PC-3 (cell line): ENCODE measurements around the gene SKOR1. TPM values are rescaled to one million over a fixed set of nuclear protein-coding genes. Genes with fewer than 3 reads are reported as not detected.

ENCODE experiments used
- ATAC-seq: fragments of 200-7000 bp; cut with Tn5 transposase; 2 replicates; pipeline ENCODE4 v1.9.1; 2020; ENCODE audit warnings: mild to moderate bottlenecking, moderate library complexity
- BruUV-seq: library from RNA; stranded (reverse); fragments of 400-500 nt; replicated peaks from 2 replicates; lab custom pipeline; 2021; lab: Mats Ljungman, UMichigan
- CTCF ChIA-PET: fragments of 300-600 bp; sonication (Branson Sonifier 250); formaldehyde crosslinking; loops from one replicate; lab custom pipeline; 2022; ENCODE audit warnings: antibody characterized with exemption; lab: Charles Lee
- POLR2A ChIA-PET: fragments of 300-600 bp; sonication (Branson Sonifier 250); formaldehyde crosslinking; loops from one replicate; lab custom pipeline; 2022; ENCODE audit warnings: antibody characterized with exemption; ENCODE audit not compliant: unreplicated experiment; lab: Charles Lee
- DNase-seq: peaks from one replicate; pipeline ENCODE4 v3.0.0-alpha.2; 2015
- H2AFZ ChIP-seq: fragments of 300-600 bp; sonication (generic); 2 replicates; pipeline ENCODE4 v1.6.0; 2016; ENCODE audit warnings: antibody characterized with exemption, low read length
- H3F3A ChIP-seq: fragments of 300-600 bp; sonication (generic); one replicate; pipeline ENCODE4 v1.6.0; 2017; ENCODE audit warnings: antibody characterized with exemption, low read length, control low read depth, mild to moderate bottlenecking; ENCODE audit not compliant: unreplicated experiment
- H3K27ac ChIP-seq: fragments of 300-600 bp; sonication (generic); 2 replicates; pipeline ENCODE4 v1.5.1; 2016; ENCODE audit warnings: mild to moderate bottlenecking, low read length
- H3K27me3 ChIP-seq: fragments of 300-600 bp; sonication (generic); 2 replicates; pipeline ENCODE4 v1.6.1; 2016; ENCODE audit warnings: low read length, mixed read lengths
- H3K36me3 ChIP-seq: fragments of 300-600 bp; sonication (generic); 2 replicates; pipeline ENCODE4 v1.6.1; 2016; ENCODE audit warnings: low read depth, mixed run types, low read length, mixed read lengths
- H3K4me1 ChIP-seq: fragments of 300-600 bp; sonication (generic); 2 replicates; pipeline ENCODE4 v1.5.1; 2016; ENCODE audit warnings: low read length; ENCODE audit not compliant: insufficient read depth
- H3K4me2 ChIP-seq: fragments of 300-600 bp; sonication (generic); 2 replicates; pipeline ENCODE4 v1.6.0; 2016; ENCODE audit warnings: low read length
- H3K4me3 ChIP-seq: fragments of 300-600 bp; sonication (generic); 2 replicates; pipeline ENCODE4 v1.5.1; 2016; ENCODE audit warnings: mild to moderate bottlenecking, low read length, mixed read lengths
- H3K79me2 ChIP-seq: fragments of 300-600 bp; sonication (generic); 2 replicates; pipeline ENCODE4 v1.6.1; 2017; ENCODE audit warnings: low read length, mixed read lengths
- H3K9ac ChIP-seq: fragments of 300-600 bp; sonication (generic); 2 replicates; pipeline ENCODE4 v1.6.0; 2016; ENCODE audit warnings: mild to moderate bottlenecking, low read length
- H3K9me2 ChIP-seq: fragments of 300-600 bp; sonication (generic); replicated peaks from 2 replicates; pipeline ENCODE4 v1.6.1; 2016; ENCODE audit warnings: mixed run types, low read length, mixed read lengths
- H3K9me3 ChIP-seq: fragments of 300-600 bp; sonication (generic); 2 replicates; pipeline ENCODE4 v1.6.1; 2016; ENCODE audit warnings: low read length, mixed read lengths
- H4K20me1 ChIP-seq: fragments of 300-600 bp; sonication (generic); 2 replicates; pipeline ENCODE4 v1.6.1; 2016; ENCODE audit warnings: low read length, mixed read lengths
- EZH2 ChIP-seq: fragments of 300-600 bp; sonication (generic); IDR thresholded peaks from one replicate; pipeline ENCODE4 v1.6.1; 2017; ENCODE audit warnings: antibody characterized with exemption, mild to moderate bottlenecking, low read length; ENCODE audit not compliant: unreplicated experiment
- EZH2phosphoT487 ChIP-seq: fragments of 300-600 bp; sonication (generic); IDR thresholded peaks from 2 replicates; pipeline ENCODE4 v1.6.1; 2018; ENCODE audit warnings: mild to moderate bottlenecking, antibody characterized with exemption, low read length, borderline replicate concordance
- intact Hi-C: fragments of 100-400 bp; cut with micrococcal nuclease; formaldehyde crosslinking; loops from 2 replicates; pipeline ENCODE4 v1.9.0; 2023
- total RNA-seq: library from RNA; depleted of rRNA; stranded (reverse); fragments of >200 nt; gene quantifications from 2 replicates; pipeline ENCODE4 v1.2.3, GENCODE V29; 2014
- TF ChIP-seq, protein P1 (sequence below): fragments of 300-600 bp; sonication (generic); conservative IDR thresholded peaks from 2 replicates; pipeline ENCODE4 v1.5.1; 2017; ENCODE audit warnings: antibody characterized with exemption, low read depth, mild to moderate bottlenecking, low read length

Gene SKOR1
- total RNA-seq, 1 experiment from 2014 or later: 0.11 TPM

DNA sequence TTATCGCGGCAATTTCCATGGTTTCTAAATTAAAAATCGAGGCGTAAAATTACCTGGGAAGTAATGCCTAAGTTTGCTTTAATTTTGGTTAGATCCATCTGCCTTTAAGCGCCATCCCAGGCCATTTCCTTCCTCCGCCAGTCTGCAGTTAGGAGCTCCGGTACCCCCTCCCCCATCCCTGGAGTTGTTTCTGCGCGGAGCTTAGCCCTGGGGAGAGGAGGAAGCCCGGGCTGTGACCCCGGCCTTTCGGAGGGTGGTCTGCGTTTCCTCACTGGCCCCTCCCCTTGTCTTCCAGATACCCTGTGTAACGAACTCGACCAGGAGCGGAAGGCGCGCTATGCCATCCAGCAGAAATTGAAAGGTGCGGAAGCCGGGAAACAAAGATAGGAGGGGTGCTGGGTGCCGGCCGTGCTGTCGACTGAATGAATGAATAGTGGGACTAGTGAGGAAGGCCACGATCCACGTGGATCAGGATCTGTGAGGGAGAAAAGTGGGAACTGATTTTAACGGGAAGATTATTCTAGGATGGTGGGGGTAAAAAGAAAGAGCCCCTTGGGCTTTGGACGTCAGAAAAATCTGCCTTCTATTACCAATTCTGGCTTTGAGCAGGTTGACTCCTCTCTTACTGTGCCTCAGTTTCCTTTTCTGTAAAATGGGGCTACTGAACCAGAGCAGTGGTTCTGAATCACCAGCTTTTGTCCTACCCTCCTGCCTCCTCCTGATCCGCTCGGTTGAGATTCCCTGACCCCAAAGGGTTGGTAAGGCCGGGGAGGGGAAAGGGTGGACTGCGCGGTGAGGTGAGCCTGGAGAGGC, 7.8 kb downstream of the SKOR1 start:
- TF ChIP-seq, protein P1, sequence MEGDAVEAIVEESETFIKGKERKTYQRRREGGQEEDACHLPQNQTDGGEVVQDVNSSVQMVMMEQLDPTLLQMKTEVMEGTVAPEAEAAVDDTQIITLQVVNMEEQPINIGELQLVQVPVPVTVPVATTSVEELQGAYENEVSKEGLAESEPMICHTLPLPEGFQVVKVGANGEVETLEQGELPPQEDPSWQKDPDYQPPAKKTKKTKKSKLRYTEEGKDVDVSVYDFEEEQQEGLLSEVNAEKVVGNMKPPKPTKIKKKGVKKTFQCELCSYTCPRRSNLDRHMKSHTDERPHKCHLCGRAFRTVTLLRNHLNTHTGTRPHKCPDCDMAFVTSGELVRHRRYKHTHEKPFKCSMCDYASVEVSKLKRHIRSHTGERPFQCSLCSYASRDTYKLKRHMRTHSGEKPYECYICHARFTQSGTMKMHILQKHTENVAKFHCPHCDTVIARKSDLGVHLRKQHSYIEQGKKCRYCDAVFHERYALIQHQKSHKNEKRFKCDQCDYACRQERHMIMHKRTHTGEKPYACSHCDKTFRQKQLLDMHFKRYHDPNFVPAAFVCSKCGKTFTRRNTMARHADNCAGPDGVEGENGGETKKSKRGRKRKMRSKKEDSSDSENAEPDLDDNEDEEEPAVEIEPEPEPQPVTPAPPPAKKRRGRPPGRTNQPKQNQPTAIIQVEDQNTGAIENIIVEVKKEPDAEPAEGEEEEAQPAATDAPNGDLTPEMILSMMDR: no peak
- TF ChIP-seq EZH2 (no peak), EZH2phosphoT487 (no peak)
- H2AFZ ChIP-seq: peak overlapping the region; percentile 78
- DNase-seq (no peak), ATAC-seq (no peak)
- H3K4me2 ChIP-seq: peak overlapping the region; percentile 90
- no peaks in the 10 kb centered on the region for H3K9me2 ChIP-seq
- no peaks in the 10 kb centered on the region for H4K20me1 ChIP-seq
- peak overlapping the region; percentile 63 for H3K4me3 ChIP-seq
- no peaks in the 10 kb centered on the region for H3K9me3 ChIP-seq
- ChIA-PET POLR2A (no interaction called here), CTCF (no interaction called here)
- BruUV-seq: no TSS peak
- intact Hi-C loops: loop anchor here (1.0 to 10.0 kb wide), 3 partner anchors 138 to 376 kb away; no protein-coding TSS in a partner anchor
- no peak overlapping the region for H3K9ac ChIP-seq
- H3K27ac ChIP-seq: no peak overlapping the region
- H3K4me1 ChIP-seq: no peaks in the 10 kb centered on the region; the same call in 1 of the 2 replicates
- no peaks in the 10 kb centered on the region for H3K79me2 ChIP-seq
- no peaks in the 10 kb centered on the region for H3K36me3 ChIP-seq
- H3K27me3 ChIP-seq: peaks cover 16% of the 10 kb centered on the region
- no peaks in the 10 kb centered on the region for H3F3A ChIP-seq

DNA sequence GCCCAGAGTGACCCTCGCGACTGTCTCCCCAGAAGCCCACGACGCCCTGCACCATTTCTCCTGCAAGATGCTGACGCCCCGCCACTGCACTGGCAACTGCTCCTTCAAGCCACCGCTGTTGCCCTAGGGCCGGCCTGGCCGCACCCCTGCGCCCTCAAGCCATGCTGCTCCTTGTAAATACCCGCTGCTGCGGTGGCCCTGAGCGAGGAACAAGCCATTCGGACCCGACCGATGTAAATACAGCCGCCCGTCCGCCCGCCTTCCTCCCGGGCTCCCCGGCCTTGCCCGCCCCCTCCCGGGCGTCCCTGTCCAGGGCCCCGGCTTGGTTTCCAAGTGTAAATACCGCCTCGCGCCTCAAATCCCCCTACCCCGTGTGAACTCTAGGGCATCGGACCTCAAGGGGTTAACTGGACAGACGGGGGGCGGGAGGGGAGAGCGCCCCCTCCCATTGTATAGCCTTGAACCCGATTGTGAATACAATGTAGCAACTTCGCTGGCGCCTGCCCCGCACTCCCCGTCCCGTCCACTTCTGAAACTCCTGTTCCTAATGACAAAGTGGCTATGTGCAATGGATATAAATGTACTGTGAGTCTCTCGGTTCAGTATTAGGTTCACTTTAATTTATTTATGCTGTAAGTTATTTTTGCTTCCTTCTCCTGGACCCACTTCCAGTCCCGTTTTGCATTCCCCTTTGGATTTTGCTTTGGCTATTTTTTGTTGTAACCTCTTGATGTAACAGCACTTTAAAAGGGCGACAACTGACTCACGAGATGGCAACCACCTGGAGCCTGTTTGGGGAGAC, 8.6 kb downstream of the SKOR1 start:
- Histone ChIP-seq H3K4me3 (peak overlapping the region; percentile 63), H3K4me1 (peaks cover 6% of the 10 kb centered on the region), H4K20me1 (no peaks in the 10 kb centered on the region), H2AFZ (peak overlapping the region; percentile 78), H3K79me2 (no peaks in the 10 kb centered on the region), H3K9me3 (no peaks in the 10 kb centered on the region), H3K9ac (no peak overlapping the region), H3F3A (no peaks in the 10 kb centered on the region), H3K9me2 (no peaks in the 10 kb centered on the region), H3K27ac (no peak overlapping the region), H3K4me2 (peak overlapping the region; percentile 90), H3K27me3 (peaks cover 16% of the 10 kb centered on the region), H3K36me3 (no peaks in the 10 kb centered on the region)
- BruUV-seq: no TSS peak
- ATAC-seq (peak; percentile 60), DNase-seq (peak; percentile 31)
- intact Hi-C loops: loop anchor here (10.0 kb wide), 1 partner anchor 139 kb away; no protein-coding TSS in a partner anchor
- ChIA-PET POLR2A (no interaction called here), CTCF (no interaction called here)
- no peak for TF ChIP-seq EZH2phosphoT487
- TF ChIP-seq, protein P1: peak; percentile 63
